SH-SY5Y (cell line): ENCODE data around the gene RASA2.

Experiments
- GATA2 ChIP-seq: IDR thresholded peaks from 2 replicates; pipeline ENCODE4 v1.6.1; 2011; ENCODE audit warnings: mild to moderate bottlenecking, low read depth, low read length
- GATA3 ChIP-seq: IDR thresholded peaks from 2 replicates; pipeline ENCODE4 v1.6.1; 2011; ENCODE audit warnings: low read depth, mild to moderate bottlenecking, low read length, moderate library complexity

DNA sequence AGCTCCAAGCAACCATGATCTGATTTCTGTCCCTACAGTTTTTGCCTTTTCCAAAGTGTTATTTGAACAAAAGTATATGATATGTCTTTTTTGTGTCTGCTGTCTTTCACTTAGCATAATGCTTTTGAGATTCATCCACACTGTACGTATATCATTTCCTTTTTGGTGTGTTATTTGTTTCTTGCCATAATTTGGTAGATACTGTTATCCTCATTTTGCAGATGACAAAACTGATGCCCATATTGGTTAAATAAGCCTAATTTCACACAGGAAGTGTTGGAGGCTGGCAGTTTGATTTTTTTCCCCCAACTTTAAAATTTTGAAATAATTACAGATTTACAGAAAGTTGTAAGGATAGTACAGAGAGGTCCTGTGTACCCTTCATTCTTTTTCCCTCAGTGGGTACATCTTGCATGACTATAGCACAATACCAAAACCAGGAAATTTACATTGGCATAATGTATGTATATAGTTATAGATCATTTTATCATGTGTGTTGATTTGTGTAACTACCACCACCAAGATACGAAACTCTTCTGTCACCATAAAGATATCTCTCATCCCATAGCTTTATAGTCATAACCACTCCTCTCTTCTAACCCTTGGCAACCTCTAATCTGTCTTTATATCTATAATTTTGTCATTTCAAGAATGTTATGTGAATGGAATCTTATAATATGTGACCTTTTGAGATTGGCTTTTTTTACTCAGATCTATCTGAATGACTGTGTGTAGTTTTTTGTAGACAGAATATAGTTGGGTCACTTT is 55.6 kb downstream of the RASA2 start:
- TF ChIP-seq GATA3 (no peak), GATA2 (no peak)
